ENCODE data around the gene CHRNA10. TPM values are rescaled to one million over a fixed set of nuclear protein-coding genes. Genes with fewer than 3 reads are reported as not detected.
"Not testable (repeated sequence)": the region's sequence is repeated elsewhere in the genome, so short reads cannot be mapped to it uniquely, and the experiment has no call there.

The CHRNA10 gene
- total RNA-seq, 1 experiment from 2014 or later, result 2.8 TPM

DNA sequence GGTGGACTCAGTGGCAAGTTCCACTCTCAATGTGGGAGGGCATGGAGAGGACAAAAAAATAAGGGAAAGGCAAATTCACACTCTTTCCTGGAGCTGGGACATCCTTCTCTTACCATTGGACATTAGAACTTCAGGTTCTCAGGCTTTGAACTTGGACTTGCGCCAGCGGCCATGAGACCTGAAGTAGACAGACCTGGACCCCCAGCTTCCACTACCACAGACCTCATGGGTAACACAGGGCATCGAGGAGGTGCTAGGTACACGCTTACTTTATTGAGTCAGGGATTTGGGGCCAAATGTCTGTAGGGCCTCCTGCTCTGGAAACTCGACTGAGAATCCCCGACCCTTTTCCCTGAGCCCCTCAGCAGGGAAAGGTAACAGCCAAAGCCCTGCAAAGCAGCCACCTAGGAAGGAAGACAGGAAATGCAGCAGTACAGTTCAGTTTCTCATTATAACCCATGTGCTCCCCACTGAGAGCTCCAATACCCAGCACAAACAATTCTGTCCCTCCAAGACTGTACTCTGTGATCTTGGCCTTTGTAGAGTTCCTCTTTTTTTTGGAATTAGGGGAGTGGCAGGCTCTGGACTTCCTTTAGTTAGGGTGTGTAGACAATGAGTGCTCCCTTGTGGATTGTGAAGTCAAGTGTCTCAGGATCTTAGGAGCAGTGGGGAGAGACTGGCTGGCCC lies 5.7 kb downstream of the CHRNA10 start:
- DNase-seq (ENCODE audit: low spot score), result no peak

DNA sequence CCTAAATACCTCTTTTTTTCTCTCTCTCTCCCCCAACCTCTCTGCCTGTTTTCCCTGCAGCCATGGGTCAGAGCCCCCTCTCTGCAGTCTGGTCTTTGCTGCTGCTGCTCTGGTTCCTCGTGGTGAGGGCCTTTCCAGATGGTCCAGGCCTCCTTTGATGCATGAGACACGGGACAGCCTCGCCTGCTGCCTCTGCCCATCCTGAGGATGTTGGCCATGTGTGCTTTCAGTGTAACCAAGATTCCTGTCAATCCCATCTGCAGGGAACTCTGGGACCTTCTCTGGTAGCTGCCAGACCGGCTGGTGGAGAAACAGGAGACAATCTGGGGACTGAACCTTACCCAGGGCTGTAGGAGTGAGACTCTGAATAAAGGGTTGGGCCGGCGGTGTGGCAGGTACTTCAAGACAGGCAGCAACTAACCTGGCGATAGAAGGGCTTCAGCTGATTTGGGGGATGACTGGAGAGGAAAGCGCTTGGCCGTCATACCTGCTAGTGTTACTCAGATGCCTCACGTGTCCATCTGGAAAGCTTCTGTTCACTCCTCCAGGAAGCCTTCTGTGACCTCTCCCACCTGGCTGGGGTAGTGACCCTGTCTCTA lies 7.1 kb downstream of the CHRNA10 start:
- no peak for DNase-seq (ENCODE audit: low spot score)

DNA sequence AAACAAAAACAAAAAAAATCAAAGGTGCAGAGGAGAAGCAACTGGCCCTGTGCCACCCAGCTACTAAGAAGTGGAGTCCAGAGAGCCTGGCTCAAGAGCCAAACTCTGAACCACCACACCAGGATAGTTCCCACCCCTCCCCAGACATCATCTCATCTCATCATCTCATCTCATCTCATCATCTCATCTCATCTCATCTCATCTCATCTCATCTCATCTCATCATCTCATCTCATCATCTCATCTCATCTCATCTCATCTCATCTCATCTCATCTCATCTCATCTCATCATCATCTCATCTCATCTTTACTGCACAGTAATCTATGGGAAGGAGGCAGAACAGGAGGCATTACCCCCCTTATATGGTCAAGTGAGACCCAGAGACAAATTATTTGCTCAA lies 8.3 kb downstream of the CHRNA10 start:
- no peak for DNase-seq (ENCODE audit: low spot score)

DNA sequence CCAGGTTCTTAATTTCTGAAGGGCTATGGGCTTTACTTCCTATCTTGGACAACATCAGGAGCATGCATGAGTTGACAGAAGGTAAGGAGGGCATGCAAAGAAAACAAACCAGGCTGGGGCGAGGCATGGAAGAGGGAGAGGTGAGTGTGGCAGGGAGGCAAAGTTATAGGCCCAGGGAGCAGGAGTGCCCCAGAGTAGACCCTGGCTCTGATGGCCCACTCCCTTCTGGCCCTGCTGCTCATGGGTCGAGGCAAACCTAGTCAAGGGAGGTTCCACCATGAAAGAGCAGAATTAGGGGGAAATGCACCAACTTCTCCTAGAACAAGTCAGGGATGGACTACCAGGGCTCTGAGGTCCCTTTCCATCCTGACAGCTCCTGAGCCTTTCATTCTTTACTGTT lies 10.2 kb downstream of the CHRNA10 start:
- no peak for DNase-seq (ENCODE audit: low spot score)

DNA sequence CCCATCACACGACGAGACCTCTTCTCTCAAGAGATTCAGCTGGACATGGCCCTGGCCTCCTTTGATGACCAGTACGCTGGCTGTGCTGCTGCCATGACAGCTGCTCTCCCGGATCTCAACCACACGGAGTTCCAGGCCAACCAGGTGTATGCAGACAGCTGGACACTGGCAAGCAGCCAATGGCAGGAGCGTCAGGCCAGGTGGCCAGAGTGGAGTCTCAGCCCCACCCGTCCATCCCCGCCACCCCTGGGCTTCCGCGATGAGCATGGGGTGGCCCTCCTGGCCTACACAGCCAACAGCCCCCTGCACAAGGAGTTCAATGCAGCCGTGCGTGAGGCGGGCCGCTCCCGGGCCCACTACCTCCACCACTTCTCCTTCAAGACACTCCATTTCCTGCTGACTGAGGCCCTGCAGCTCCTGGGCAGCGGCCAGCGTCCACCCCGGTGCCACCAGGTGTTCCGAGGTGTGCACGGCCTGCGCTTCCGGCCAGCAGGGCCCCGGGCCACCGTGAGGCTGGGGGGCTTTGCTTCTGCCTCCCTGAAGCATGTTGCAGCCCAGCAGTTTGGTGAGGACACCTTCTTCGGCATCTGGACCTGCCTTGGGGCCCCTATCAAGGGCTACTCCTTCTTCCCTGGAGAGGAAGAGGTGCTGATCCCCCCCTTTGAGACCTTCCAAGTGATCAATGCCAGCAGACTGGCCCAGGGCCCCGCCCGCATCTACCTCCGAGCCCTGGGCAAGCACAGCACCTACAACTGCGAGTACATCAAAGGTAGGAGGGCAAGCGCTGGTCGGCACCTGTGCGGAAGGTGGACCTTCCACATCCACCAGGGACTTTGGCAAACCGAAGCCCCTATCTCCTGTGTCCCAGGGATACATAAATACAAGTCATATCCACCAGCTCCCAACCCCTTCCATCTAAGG lies 11.3 kb downstream of the CHRNA10 start:
- peak; percentile 48 for DNase-seq (ENCODE audit: low spot score)

DNA sequence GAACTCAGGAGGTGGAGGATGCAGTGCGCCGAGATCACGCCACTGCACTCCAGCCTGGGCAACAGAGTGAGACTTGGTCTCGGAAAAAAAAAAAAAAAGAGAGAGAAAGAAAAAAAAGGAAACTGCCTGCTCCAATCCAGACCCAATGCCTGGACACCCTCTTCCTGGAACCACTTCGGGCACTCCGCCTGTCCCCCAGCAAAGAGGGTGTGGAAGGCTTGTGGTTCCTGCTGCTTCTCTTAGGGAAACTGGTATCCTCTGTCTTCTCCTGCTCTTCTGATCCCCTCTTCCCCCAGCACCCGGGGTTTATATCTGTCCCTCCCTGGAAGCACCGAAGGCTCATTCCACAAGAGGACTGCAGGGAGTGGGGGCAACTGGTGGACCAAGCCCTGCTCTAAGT lies 12.9 kb downstream of the CHRNA10 start:
- DNase-seq (ENCODE audit: low spot score), result no peak

DNA sequence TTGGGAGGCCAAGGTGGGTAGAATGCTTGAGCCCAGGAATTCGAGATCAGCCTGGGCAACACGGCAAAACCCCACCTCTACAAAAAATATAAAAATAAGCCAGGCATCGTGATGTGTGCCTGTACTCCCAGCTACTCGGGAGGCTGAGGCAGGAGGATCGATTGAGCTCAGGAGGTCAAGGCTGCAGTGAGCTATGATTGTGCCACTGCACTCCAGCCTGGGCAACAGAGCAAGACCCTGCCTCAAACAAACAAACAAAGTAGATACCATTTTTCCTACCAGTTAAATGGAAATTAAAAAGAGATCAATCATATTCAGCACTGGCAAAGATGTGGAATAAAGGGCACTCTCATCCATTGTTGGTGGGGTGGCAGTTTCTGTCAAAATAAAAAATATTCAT lies 13.9 kb downstream of the CHRNA10 start:
- not testable (repeated sequence) for DNase-seq (ENCODE audit: low spot score)

DNA sequence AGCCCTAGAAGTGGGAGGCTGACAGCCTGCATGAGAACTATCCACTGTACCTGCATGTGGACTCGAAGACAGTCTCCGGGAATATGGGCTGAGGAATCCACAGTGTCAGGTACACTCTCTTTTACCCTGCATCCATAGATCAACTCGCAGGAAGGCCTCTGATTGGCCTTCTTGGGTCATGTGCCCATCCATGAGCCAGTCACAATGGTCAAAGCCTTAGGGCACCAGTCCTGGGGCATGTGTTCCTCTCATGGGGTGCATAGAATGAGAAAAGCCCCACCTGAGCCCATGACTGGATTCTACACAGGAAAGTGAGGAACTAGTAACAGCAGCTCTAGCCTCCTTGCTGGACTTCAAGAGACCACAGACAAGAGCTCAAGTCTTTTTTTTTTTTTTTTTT lies 15.6 kb downstream of the CHRNA10 start:
- DNase-seq (ENCODE audit: low spot score), result no peak

DNA sequence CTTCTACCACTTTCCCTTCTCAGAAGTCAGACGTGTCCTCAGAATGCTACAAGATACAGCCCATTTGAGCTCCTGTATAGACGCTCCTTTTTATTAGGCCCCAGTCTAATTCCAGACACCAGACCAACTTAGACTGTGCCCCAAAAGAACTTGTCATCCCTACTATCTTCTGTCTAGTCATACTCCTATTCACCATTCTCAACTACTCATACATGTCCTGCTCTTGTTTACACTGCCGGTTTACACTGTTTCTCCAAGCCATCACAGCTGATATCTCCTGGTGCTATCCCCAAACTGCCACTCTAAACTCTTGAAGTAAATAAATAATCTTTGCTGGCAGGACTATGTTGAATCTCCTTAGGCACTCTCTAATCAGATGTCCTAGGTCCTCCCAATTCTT lies 18.7 kb downstream of the CHRNA10 start:
- DNase-seq (ENCODE audit: low spot score), result not testable (repeated sequence)

DNA sequence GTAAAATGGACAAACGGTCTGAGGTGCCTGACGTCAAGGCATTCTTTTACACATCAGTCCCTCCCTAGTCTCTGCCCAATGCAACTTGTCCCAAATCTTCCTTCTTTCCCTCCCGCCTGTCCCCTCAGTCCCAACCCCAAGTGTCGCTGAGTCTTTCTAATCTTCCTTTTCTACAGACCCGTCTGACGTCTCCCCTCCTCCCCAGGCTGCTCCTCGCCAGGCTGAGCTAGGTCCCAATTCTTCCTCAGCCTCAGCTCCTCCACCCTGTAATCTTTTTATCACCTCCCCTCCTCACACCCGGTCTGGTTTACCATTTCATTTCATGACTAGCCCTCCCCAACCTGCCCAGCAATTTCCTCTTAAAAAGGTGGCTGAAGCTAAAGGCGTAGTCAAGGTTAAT lies 21.8 kb downstream of the CHRNA10 start:
- not testable (repeated sequence) for DNase-seq (ENCODE audit: low spot score)

DNA sequence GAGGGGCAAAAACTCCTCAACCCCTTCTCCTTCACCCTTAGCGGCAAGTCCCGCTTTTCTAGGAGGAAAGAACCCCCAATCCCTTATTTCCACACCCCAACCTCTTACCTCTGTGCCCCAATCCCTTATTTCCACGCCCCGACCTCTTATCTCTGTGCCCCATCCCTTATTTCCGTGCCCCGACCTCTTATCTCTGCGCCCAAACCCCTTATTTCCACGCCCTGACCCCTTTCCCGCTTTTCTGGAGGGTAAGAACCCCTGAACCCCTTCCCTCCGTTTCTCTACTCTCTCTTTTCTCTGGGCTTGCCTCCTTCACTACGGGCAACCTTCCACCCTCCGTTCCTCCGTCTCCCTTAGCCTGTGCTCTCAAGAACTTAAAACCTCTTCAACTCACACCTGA lies 22.3 kb downstream of the CHRNA10 start:
- not testable (repeated sequence) for DNase-seq (ENCODE audit: low spot score)

DNA sequence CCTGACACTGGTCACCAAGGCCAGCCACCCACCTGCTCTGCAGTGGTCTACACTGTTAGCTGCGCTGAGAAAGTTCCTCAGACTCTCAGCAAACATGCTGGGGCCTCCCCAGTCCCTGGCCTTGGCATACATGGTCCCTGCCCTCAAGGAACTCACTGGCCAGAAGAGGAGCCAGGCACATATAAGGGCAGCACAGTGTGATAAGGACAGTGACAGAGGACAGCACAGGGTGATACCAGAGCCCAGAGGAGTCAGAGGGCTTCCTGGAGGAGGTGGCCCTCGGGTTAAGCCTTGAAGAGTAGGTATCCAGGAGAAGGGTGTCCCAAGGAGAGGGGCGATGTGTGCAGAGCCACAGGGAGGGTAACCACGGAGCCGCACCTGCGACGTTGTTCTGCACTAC lies 25.6 kb downstream of the CHRNA10 start:
- DNase-seq (ENCODE audit: low spot score), result no peak

DNA sequence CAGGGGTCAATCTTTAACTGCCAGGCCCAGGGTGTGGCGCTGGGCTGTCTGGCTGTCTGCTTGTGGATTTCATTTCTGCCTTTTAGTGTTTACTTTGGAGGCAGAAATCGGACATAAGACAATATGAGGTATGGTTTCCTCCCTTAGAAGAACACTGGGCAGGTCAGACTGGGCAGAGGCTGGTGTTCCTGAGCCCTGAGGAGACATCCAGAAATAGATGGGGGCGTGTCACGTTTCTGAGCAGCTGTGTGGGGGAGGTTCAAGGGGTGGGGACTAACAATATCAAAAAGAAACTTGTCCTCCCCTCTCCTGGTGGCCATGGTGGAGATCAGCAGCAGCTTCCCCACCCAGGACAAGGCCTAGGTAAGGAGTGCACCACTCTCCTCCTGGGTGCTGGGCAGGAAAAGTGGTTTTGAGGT lies 26.4 kb downstream of the CHRNA10 start, which contains the start of gene ART1:
ART1 (plus strand) TSS at position 312 of the 419 bp plus-strand sequence. CDS start 14,086 bp downstream, outside the sequence.
- peak; percentile 33 for DNase-seq (ENCODE audit: low spot score)

DNA sequence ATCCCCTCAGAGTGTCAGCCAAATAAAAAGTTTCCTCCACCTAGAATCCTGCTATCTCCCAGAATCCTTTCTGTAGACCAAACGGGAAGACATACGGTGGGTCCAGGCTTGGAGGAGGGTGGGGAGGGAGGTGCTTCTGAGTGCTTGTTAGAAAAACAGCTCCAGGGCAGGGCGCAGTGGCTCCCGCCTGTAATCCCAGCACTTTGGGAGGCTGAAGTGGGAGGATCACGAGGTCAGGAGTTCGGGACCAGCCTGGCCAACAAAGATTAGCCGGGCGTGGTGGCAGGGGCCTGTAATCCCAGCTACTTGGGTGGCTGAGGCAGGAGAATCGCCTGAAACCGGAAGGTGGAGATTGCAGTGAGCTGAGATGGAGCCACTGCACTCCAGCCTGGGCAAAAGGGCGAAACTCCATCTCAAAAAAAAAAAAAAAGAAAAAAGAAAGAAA lies 28.1 kb downstream of the CHRNA10 start:
- not testable (repeated sequence) for DNase-seq (ENCODE audit: low spot score)

DNA sequence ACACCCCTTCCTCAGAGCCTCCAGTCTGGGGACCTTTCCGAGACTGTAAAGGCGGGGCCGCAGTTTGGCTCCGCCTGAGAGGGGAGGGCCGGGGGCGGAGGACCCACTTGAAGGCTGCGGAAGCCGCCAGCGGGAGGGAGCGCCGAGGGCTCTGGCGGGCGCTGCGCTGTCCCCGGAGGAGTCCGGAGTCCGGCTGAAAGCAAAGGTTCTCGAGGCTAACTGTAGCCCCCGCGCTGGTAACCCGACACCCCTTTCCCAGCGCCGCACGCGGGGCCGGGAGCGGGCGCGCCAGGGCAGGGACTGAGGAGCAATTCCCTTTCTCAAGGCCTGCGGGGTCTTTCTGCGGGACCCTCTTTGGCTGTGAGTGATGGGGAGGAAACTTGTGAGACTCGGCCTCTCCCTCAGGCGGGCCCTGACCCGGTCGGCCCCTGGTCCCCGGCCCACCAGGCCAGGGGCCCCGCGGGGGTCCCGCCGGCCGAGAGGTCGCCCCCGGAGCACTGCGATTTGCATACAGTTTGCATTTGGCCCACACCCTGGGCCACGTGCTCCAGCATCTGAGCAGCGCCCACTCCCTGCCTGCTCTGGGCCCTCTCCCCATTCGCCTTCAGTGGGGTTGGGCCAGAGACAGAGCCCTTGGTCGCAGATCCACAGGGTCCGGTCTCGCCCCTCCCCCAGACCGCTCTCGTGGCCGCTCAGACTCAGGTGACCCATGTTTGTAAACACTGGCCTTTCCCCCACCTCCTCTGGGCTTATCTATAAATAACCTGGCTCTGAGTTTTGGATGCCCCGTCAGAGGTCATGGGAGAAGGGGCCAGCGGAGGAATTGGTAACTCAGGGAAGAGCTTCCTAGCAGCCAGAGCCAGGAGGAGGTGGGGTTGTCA lies 28.9 kb downstream of the CHRNA10 start:
- peak; percentile 47 for DNase-seq (ENCODE audit: low spot score)

DNA sequence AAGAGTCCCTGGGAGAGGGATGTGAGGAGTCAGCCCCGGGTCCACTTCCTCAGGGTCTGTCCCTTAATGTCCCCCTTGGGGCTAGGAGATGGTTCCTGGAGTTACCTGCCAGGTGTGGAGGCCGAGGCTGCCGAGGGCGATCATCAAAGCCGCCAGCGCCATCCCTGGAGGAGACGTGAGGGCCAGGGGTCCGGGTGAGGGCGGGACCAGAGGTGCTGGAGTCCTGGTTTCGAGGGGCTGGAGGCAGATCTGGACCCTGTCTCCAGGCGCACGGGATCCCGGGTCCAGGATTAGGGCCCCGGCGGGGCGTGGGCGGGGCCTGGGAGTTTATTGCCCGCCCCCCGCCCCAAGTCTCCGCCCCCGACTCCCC lies 29.5 kb downstream of the CHRNA10 start, which contains the start of gene ART5:
ART5 (minus strand) TSS at position 292 of the 370 bp plus-strand sequence; CDS start at position 162, 130 bp downstream.
- DNase-seq (ENCODE audit: low spot score), result no peak

DNA sequence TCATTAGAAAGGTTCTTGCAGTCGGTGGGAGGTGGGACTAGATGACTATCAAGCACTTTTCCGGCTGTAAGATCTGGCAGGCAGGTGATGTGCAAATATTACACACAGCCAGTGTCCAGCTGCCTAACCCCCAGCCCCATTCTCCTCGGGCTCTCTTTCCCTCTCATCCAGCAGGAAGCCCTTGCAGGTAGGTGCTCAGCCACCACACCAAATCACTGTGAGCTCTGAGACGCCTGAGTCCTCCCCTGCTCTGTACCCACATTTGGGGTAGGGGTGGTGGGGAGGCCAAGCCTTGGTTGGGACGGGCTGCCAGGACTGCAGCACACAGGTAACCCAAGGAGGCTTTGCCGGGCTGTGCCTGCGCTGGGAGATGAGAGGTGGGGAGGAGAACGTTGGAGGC lies 30.0 kb downstream of the CHRNA10 start:
- no peak for DNase-seq (ENCODE audit: low spot score)

DNA sequence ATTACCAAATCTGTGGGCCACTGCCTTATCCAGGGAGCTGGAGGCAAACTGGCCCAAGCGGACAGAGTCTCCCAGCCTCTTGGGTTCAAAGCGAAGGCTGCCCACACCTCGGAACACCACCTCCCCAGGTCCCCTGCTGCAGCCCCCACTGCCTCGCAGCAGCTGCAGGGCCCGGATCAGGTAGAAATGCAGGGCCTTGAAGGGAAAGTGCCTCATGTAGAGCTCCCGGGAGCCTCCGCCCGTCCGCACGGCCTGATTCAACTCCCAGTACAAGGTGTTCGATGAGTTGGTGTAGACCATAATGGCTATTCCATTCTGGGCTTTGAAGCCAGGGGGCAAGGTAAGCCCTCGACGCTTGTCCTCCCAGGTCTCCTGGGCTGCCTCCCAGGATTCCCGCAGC lies 31.3 kb downstream of the CHRNA10 start:
- no peak for DNase-seq (ENCODE audit: low spot score)

DNA sequence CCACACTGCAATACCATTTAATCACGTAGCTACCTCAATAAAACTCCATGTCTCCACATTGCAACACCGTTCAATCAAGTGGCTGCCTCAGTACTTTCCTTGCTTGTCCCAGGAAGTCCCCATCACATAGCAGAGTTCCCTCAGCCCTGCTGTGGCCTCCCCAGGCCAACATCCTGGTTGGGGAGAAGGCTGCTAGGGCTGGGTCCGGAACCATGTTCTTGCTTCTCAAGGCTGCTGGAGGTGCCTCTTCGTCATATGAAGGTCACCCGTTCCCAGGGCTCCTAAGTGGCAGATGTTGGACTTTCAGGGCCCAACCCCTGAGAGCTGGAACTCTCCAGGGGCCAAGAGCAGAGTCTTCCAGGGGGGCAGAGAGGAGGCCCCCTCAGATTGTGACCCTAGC lies 32.7 kb downstream of the CHRNA10 start:
- DNase-seq (ENCODE audit: low spot score), result no peak

DNA sequence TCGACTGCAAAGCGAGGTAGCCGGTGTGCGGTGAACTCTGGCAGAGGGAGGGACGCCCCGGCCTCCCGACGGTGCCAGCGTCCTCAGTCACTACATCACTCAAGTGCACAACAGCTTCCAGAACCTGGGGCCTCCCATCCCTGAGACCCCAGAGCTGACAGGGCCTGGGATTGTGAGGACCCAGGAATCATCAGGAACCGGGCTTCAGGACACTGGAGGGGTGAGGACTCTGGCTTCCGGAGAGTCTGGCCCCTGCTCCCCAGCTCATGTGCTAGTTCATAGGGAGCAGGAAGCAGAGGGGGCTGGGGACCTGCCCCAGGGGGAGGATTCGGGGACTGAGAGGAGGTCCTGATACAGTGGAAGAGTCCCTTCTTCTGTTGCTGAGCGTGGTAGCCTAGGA lies 34.0 kb downstream of the CHRNA10 start:
- no peak for DNase-seq (ENCODE audit: low spot score)

Measured in HT-29 (cell line).